Measurements from ENCODE around the gene COL6A6.

DNA sequence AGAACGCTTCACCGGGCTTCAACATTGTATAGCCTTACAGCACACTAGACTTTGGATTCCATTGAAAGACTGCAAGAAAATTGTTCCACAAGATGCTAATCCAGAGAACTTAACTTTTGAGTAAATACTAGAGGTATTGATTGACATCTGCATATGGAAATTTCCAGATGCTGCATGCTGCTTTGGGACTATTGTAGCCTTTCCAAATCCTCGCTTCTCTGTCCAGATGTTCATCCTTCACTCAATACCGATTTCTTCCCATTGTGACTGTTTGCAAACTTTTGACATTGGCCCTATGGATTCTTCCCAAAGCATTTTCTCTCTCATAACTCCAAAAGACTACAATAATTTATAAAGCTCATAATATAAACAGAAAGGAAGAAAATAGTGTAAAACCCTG, 41.4 kb downstream of the COL6A6 start:
- TF ChIP-seq, protein P1, sequence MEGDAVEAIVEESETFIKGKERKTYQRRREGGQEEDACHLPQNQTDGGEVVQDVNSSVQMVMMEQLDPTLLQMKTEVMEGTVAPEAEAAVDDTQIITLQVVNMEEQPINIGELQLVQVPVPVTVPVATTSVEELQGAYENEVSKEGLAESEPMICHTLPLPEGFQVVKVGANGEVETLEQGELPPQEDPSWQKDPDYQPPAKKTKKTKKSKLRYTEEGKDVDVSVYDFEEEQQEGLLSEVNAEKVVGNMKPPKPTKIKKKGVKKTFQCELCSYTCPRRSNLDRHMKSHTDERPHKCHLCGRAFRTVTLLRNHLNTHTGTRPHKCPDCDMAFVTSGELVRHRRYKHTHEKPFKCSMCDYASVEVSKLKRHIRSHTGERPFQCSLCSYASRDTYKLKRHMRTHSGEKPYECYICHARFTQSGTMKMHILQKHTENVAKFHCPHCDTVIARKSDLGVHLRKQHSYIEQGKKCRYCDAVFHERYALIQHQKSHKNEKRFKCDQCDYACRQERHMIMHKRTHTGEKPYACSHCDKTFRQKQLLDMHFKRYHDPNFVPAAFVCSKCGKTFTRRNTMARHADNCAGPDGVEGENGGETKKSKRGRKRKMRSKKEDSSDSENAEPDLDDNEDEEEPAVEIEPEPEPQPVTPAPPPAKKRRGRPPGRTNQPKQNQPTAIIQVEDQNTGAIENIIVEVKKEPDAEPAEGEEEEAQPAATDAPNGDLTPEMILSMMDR (IDR thresholded peaks at IDR 0.05), result no peak
- TF ChIP-seq POLR2A (IDR thresholded peaks at IDR 0.05) (no peak), POLR2AphosphoS5 (IDR thresholded peaks at IDR 0.05) (no peak)
